HG02981 (cell line): Measurements from ENCODE around the gene ABRACL.
"Not testable (repeated sequence)": the region's sequence is repeated elsewhere in the genome, so short reads cannot be mapped to it uniquely, and the experiment has no call there.

Experiments used
- ATAC-seq: cut with Tn5 transposase; IDR thresholded peaks from one replicate; pipeline ENCODE4 v1.9.1; 2021; ENCODE audit warnings: mild to moderate bottlenecking, moderate library complexity; ENCODE audit not compliant: unreplicated experiment

Gene ABRACL

GRCh38 chr6:139028658-139029469, at the start of gene ABRACL:
Gene ABRACL (plus strand): TSS chr6:139028745. CDS start chr6:139034161, 5,416 bp downstream.
- peak; percentile 56 for ATAC-seq

- ATAC-seq: no peak
These were observed 49.2 kb upstream of the ABRACL start for GRCh38 chr6:138979365-138979764.

GRCh38 chr6:138979813-138980668, 48.5 kb upstream of the ABRACL start:
- ATAC-seq: no peak

GRCh38 chr6:138981416-138981815, 47.1 kb upstream of the ABRACL start:
- ATAC-seq: no peak

GRCh38 chr6:138986578-138986977, 42.0 kb upstream of the ABRACL start:
- no peak for ATAC-seq

GRCh38 chr6:138987080-138987642, 41.4 kb upstream of the ABRACL start:
- no peak for ATAC-seq

- peak; percentile 90 for ATAC-seq
These were observed 40.7 kb upstream of the ABRACL start, which contains the start of gene REPS1 for GRCh38 chr6:138987643-138988468. Gene REPS1 (minus strand): TSS chr6:138988253. CDS start chr6:138987682, 571 bp downstream.

GRCh38 chr6:138988469-138988834, 40.1 kb upstream of the ABRACL start:
- ATAC-seq: peak; percentile 16

- ATAC-seq: no peak
These were observed 39.2 kb upstream of the ABRACL start for GRCh38 chr6:138989098-138989983.

- ATAC-seq: no peak
These were observed 37.3 kb upstream of the ABRACL start for GRCh38 chr6:138991206-138991605.

- not testable (repeated sequence) for ATAC-seq
These were observed 35.6 kb upstream of the ABRACL start for GRCh38 chr6:138992965-138993364.

GRCh38 chr6:138993410-138993809, 35.1 kb upstream of the ABRACL start:
- ATAC-seq: not testable (repeated sequence)

- no peak for ATAC-seq
These were observed 32.0 kb upstream of the ABRACL start for GRCh38 chr6:138996524-138996923.

- ATAC-seq: no peak
These were observed 31.4 kb upstream of the ABRACL start for GRCh38 chr6:138997136-138997535.

- ATAC-seq: no peak
These were observed 28.4 kb upstream of the ABRACL start for GRCh38 chr6:138999949-139000725.

GRCh38 chr6:139003751-139004150, 24.8 kb upstream of the ABRACL start:
- no peak for ATAC-seq

GRCh38 chr6:139006477-139006876, 22.1 kb upstream of the ABRACL start:
- ATAC-seq: no peak

GRCh38 chr6:139007428-139007827, 21.1 kb upstream of the ABRACL start:
- ATAC-seq: no peak

- no peak for ATAC-seq
These were observed 20.4 kb upstream of the ABRACL start for GRCh38 chr6:139008117-139008516.
